Cerebellar cortex (tissue), 1 donor: ENCODE data around the gene MKNK1.

Experiments used
- DNase-seq: peaks from one replicate; pipeline ENCODE4 v3.0.0-alpha.2; 2015; ENCODE audit warnings: low spot score

Gene MKNK1

DNA sequence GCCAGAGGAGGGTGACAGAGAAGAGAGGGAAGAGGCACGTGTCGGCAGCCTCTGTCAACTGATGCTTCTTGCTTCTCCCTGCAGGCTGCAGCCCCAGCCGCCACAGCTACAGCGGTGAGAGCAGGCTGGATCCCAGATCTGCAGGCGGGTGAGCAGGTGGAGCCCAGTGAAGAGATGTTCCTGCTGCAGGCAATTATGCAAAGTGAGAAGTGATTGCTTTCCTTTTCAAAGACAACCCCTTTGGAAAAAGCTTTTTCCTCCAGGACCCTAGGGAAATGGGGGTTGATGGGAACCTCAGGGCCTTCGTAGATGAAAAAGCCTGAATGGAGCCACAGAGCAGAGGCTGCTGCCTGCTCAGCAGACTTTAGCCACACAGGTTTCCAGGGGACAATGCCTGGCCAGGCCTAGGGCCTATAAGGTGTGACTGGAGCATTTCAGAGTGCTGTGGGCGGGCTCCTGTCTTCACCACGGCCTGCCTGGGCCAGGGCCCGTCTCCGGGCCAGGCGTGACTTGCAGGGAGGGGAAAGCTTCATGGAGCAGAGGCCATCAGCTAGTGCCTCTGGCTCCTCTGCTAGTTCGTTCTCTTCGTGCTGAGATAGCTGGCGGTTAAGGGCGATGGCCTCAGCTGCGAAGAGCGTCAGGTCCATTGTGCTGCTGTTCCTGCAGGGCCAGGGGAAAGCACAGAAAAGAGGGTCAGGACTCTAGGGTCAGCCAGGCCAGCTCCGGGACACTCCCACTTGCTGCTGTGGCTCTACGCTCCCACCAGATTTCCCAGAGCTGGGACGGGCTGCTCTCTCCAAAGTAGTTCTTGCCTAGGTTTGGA, 45.7 kb downstream of the MKNK1 start:
- no peak for DNase-seq

DNA sequence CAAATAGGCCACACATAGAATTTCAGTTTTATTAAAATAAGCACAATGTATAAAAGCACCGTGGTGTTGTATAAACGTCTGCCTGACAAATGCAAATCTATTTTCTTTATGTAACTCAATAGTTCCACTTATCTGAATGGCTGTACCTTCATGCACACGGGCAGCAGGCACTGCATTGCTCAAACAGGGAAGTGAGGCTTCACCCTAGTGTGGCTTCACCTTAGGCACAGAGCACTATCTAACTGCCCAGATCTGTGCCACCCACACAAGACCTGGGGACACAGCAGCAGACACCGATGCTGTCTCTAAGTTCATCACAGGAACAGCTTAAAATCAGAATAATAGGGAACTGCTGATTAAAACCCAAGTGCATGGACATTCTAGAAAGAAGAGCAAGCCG, 46.7 kb downstream of the MKNK1 start:
- DNase-seq: no peak

DNA sequence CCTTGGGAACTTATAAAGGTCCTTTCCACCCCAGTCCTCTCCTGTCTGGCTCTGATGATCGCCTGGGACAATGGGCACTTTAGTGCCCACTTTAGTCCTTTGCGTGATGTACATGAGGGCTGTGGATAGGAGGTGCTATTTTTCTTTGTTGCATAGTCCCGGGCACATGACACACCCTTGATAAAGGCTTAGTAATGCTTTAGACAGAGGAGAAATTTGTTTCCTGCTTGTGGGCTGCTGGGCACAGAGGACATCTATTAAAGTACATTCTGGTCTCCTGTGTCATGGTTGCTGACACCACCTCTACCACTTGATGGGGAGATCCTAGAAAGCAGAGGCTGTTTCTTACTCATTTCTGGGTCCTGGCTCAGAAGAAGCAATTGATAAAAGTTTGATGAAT, 47.2 kb downstream of the MKNK1 start:
- no peak for DNase-seq

DNA sequence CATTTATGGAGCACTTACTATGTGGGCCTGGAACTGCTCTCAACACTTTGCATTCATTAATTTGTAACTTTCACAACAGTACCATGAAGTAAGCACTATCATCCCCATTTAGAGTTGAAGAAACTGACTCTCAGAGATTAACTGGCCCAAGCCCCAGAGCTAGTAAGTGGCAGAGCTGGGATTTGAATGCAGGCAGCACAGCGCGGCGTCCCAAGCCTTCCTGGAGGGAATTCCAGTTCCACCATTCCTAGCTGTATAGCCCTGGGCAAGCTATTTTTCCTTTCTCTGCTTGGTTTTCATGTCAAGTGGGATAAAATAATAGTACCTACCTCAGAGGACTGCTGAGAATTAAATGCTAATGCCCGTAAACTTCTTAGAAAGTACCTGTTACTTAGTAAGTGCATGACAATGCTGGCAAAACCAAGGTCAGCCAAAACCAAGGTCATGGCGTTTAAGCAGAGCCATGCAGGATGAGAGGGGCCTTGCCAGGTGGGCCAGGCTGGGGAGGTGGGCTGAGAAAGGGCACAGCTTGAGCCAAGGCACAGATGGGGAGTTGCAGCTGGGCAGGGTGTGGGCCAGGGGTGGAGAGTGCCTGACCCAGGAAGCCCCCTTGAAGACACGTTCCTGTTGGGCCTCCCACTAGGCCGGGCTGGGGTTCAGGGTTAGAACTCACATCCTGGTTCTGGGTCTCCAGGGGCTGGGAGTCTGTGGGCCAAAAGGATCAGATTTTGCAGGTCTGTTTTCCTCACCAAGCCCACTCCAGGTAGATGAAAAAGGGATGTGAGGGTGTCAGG, 48.0 kb downstream of the MKNK1 start:
- no peak for DNase-seq

DNA sequence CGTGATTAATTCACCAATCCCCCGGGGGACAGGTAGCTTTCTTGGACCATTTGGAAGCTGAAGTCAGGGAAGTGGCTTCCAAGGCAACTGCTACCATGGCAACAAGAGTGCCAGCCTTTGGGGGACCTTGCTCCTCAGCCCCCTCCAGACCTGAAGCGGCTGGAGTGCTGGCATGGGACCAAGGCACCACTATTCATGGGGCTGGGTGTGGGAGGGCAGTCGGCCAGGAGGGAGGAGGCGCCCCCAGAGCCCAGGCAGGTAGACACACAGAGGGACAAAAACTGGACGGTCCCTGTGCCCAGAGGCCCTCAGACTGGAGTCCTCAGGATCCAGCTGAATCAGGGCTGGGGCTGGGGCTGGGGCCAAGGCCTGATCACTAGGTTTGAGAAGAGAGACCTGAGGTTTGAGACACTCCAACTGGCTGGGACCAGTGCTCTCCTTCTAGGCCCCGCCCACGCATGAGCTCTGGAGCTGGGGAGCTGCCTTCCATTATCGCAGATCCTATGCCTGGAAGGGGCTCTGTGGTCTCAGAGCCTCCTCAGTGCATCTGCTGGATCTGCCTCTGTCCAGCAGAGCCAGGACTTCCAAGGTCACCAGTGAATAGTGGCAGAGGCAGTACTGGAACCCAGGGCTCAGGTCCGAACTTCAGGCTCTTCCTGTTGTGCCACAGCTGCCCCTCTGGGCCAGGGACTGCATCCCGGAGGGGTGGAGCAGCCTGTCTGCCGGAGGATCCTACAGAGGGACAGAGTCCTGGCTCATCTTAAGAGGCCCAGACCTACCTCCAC, 49.3 kb downstream of the MKNK1 start:
- no peak for DNase-seq

DNA sequence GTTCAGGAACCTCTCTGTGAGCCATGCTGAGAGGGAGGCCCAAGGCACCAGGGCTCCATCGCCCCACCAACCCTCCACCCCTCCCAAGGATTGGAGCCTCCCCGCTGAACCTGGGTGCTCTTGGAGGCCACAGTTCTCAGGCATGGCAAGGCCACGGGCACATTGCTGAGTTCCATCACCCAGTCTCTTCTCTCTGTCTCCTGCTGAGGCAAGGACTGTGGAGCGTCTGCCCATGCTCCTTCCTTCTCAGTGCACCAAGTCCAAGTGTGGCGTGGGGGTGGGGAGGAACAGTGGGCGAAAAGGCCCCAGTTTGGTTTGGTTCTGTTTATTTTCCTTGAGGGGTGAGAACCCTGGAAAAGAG, 49.9 kb downstream of the MKNK1 start:
- no peak for DNase-seq

DNA sequence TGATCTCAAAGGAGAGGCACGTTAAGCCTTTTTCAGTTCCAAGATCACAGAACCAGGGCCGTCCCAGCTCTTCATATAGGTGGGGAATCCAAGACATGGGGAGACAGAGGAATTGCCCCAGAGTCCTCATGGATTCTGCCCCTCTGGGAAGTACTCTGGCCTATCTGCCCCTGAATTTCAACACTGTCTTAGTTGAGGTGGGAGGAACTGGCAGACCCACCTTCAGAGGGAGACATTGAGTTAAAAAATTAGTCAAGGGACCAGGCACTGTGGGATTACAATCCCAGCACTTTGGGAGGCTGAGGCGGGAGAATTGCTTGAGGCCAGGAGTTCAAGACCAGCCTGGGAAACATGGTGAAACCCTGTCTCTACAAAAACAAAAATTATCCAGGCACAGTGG, 50.6 kb downstream of the MKNK1 start:
- no peak for DNase-seq

DNA sequence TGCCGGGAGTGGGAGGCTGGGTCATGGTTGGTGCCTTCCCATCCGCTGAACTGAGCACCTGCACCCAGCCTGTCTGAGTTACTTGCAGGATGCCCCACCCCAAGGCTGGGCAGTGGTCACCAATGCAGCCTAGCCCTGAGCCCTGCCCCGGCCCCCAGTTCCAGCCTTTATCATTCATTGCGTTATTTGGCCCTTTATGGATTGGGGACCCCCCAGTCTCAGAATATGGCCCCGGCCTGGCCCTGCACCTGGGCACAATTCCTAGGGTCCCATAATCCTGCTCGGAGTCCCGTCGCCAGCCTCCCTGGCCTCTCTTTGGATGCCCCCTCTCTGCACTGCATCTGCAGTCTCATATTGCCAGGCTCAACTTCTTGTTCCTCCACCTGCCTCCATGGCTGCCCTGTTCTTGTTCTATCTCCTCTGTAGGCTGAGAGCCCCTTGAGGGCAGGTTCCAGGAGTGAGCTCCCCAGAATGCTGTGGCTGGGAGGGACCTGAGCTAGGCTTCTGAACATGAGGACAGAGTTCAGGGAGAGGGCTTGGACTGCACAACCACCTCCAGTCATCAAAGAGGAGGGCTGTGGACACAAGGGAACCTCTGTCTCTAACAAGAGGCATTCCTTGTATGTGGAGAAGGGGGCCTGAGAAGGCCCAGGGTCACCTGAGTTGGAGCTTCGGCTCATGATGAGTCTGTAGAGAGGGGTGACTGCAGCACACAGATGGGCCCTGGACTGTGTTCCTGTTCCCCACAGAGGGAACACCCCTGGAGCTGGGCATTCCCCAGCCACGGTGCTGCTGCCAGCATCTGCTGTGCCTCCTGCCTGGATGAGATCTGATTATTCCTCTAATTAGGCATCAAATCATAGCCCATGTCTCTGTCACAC, 51.5 kb downstream of the MKNK1 start:
- DNase-seq: no peak

DNA sequence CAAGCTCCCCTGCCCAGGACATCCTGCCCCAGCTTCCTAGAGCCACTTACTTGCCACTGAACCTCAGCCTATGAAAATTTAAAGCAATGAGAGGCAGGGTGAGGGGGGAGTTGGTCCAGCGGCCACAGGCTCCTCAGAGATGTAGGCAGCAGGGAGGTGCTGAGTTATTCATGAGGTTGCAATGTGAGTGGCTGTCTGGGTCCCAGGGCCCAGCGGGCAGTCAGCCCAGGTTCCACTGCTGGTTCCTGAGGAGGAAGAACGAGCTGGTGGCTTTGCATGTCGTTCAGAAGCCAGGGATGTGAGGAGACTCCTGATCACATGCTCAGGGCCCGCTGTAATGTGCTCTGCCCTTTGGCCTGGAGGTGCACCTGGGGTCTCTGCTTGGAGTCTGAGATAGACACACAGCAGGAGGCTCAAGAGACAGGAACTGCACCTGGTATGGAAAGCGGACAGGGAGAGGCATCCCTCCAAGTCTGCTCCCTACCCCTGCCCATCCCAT, 52.4 kb downstream of the MKNK1 start, which contains the start of gene KNCN:
TSS of gene KNCN (minus strand) at position 51 of the 499 bp plus-strand sequence. CDS start 432 bp downstream, outside the sequence.
- no peak for DNase-seq

DNA sequence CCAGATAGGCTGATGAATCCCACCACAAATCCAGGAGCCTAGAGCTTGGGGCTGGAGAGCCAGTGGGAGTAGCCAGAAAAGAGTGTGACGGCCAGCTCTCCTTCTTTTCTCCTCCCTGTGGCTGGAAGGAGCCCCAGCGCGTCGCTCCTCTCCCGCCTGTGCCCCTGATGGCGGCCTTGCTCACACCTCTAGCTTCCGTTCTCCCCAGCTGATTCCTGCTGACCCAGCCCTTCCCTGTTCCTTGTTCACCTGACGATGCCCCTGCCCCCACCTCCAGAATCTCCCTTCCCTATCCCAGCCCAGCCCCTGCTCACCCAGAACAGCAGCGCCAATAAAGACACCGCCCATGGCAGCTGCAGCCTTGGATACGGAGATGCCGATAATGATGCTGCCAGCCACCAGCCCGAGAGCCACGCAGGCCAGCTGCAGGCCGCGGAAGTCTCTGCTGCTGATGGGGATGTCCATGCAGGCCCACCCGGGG, 53.3 kb downstream of the MKNK1 start:
- no peak for DNase-seq

DNA sequence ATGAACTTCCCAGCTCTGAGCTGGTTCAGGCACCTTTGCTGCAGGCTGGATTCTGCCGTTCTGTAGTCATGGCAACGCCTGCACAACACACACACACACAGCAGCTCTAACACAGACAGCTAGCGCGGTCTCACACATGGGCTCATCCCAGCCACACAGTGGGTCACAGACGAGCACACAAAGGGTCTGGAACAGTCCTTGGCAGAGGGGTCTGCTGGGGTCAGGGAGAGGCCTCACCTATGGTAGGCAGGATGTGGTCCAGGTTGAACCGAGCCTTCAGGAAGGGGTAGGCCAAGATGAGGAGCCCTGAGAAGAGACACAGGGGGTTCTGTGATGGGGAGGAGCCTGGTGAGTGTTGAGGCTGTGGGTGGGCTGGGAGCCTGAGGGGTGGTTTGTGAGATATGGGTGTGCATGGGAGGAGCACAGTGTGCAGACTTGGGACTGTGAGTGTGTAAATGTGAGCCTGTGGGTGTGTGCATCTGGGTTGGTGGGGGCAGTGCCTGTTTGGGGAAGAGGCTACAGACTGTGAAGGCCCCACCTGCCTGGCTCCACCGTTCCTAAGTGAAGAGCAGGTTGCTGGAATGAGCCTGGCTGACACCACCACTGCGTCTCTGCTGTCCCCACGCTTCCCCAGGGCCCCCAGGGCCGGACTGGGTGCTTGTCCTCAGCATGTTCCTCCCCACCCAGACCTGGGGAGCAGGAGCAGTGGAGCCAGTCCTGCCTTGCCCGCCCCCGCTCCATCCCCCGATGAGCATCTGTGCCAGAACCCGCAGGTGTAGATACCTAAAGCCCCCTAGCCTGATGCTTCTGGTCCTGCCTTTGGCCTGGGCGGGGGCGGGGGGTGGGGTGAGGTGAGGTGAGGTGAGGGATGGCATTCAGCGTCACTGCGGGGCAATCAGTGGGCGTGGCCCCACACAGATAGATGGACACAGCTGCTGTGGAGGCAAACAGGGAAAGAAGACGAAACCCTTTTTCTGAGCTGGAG, 54.1 kb downstream of the MKNK1 start:
- no peak for DNase-seq

DNA sequence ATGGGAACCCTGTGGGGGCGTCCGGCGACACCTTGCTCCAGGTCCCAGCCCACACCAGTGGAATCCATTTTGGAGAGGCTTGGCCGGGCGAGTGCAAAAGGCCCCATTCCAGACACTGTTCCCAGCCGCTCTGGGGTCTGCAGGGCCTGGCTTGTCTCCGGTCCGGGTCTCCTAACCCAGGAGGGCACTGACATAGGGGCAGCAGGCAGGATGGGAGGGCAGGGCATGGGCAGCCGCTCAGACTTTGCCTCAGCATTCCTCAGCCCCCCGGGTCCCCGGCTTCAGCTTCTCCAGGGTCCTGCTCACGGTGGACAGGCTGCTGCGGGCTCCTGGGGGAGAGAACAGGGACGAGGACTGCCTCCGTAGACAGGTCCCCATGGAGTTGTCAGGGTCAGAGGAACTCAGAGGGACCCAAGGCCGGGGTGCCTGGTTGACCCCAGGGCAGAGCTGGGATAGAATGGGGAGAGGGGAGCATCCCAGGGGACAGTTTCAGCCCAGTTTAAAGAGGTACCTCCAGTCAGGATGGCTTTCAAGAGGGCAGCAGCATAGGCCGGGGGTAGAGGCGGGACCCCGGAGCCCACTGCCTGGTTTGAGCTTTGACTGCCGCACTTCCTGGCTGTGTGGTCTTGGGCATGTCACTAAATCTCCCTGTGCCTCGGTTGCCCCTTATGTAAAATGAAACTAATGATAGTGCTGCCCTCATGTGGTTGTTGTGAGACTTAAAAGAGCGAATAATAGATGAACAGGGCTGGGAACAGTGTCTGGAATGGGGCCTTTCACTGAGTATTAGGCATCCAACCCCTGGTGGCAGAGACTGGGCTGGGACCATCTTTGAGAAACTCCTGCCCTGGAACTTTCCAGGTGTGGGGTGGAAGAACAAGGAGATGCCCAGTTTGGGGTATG, 56.3 kb downstream of the MKNK1 start:
- DNase-seq: peak; percentile 61

DNA sequence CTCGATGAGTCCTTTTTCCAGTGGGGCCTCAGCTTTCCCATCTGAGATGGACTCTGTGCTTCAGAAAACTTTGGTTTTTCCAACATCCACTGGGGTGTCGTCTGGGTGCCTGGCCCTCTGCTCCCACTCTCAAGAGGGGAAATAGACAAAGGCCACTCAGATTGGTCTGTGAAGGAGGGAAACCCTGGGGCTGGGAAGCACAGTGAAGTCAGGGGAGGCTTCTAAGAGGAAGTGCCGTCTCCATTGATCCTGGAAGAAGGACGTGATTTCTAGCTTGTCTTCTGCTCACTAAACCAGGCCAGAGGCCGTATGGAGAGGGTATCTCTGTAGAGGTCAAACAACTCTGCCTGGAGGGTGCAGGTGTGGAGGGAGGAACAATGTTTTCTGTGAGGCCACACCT, 57.9 kb downstream of the MKNK1 start:
- DNase-seq: no peak

DNA sequence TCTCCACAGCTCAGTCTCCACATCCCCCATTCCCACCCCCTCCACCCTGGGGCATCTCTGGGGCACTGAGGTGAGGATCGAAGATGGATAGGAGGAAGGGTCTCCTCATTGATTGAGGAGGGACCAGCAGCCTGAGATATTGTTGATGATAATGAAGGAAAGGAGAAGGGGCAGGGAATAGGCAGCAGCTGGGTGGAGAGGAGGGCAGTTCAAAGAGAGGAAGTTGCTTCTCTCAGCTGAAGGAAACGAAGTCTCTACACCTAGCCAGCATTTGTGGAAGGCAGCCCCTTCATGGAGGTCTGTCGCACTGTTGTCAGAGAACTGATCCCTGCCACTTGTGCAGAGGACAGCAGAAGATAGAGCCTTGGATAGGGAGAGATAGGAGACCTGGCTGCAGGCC, 58.3 kb downstream of the MKNK1 start:
- DNase-seq: no peak

DNA sequence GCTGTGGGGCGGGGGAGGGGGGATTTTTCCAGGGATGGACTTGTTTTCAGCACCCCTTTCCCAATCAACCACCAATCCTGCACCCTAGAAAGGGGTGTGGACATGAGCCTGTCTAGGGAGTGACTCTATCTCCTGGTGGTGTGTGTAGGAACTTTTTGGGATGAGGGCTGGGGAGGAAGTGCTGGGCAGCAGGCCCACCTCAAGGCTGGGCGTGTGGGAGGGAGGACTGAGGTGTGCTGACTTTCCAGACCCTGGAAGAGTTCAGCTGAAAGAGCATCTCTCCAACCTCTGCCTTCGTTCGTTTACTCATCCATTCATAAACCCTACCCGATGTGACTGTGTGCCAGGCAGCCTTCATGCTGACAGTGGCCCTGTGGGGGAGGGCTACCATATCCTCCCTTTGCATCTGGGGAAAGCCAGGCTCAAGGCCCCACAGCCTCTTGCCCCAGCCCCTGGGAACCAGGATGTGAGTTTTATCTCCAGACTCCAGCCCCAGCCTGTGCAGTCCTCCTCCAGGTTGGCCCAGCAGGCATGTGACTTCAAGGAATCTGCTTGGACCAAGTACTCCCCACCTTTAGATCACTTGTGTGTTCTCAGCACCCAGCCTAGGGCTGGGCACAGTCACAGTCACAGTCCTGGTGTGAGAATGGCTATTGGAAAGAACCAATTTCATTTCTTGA, 59.4 kb downstream of the MKNK1 start:
- DNase-seq: no peak

DNA sequence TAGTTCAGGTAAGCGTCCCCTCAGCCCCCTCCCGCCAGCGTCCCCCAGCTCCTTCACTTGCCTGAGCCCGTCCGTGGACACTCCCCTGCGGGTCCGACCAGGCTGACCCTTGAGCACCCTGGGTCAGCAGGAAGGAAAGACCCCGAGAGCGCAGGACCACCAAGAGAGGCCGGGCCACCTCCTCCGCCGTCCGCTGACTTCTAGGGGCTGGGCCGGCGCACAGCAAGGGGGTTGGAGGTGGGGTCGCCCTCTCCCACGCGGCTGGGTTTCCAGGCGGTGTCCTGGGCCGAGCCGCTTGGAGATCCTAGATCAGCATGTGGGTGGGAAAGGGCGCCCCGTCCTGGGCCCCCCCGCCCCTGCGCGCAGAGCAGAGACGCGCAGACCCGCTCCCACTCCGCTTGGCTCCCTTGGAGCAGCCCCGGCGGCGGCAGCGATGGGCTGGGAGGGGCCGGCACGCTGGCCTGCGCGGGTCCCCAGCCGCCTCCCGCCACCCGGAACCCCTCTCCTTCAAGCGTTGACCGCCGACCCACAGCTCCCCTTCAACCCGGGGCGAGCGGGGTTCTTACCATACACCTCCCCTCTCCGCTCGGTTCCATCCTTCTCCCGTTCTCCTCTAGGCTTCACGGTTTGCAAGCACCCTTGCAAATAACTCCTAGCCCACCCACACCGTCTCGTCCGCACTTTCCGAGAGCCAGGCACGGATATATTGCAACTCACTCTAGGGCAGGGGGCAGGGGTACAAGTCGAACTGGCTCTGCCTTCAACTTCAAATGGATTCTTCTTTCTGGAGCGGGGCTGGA, 60.1 kb downstream of the MKNK1 start:
- DNase-seq: no peak

DNA sequence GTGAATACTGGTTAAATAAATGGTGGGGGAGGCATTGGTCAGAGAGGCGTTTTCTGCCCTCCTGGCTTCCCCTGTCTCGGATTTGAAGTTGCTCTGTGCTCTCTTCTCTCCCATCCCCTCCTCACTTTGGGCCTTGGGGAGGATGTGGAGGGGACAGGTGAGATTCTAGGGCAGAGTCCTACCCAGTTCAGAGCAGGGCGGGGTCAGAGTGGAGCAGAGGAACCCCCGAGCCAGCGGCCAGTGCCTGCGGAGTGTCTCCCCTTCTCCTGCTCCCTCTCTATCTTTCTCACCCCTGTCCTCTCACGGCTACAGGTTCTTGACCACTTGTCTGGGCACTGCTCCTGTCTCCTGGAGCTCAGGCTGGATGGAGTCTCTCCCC, 60.7 kb downstream of the MKNK1 start:
- no peak for DNase-seq

DNA sequence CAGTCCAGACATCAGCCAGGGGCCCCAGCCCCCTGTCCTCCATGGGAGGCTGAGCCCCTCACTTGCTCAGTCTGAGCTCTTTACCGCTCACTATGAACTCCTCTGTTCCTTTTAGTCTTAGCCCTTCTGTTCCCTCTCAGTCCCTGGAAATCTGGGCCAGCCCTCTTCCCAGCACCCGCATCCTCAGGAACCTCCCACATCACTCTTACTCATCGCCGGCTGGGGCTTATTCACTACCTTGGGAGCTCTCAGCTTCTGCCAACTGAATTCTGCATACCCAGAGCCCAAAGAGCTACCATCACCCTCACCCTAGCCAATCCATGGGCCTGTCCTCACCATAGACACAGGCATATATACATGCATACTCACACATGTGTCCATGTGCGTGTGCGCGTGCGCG, 64.1 kb downstream of the MKNK1 start:
- DNase-seq: no peak
